HUDEP-2 (cell line): Measurements from ENCODE around the gene UTRN.
A peak's percentile ranks its signal among the peaks of the same experiment; 100 is the strongest.

Experiments used
- DNase-seq, 76 experiments: peaks; one replicate each; lab custom pipeline; 2025; ENCODE audit not compliant: unreplicated experiment in 76 of 76; lab: John Stamatoyannopoulos, UW

The UTRN gene

GRCh38 chr6:144284783-144285547 lies at the start of gene UTRN:
Gene UTRN, plus strand, starts transcription at chr6:144285335. Its CDS starts 6,494 bp downstream, at chr6:144291829.
- peak in 7 of 76 experiments; percentile 5 to 26 (median 15) for DNase-seq

- DNase-seq: no peak
These were observed 40.4 kb upstream of the UTRN start for GRCh38 chr6:144244688-144245087.

- DNase-seq: no peak
These were observed 38.1 kb upstream of the UTRN start for GRCh38 chr6:144246988-144247387.

GRCh38 chr6:144248003-144248402 lies 37.1 kb upstream of the UTRN start:
- DNase-seq: no peak

GRCh38 chr6:144248476-144249301 lies 36.4 kb upstream of the UTRN start:
- DNase-seq: no peak

- DNase-seq: no peak
These were observed 34.9 kb upstream of the UTRN start for GRCh38 chr6:144250276-144250675.

- no peak for DNase-seq
These were observed 32.9 kb upstream of the UTRN start for GRCh38 chr6:144252259-144252658.

- no peak for DNase-seq
These were observed 25.1 kb upstream of the UTRN start for GRCh38 chr6:144259986-144260385.

- no peak for DNase-seq
These were observed 22.4 kb upstream of the UTRN start for GRCh38 chr6:144262470-144263369.

- no peak for DNase-seq
These were observed 21.3 kb upstream of the UTRN start for GRCh38 chr6:144263786-144264185.

GRCh38 chr6:144264270-144265060 lies 20.7 kb upstream of the UTRN start:
- no peak for DNase-seq

GRCh38 chr6:144265061-144265357 lies 20.1 kb upstream of the UTRN start:
- no peak for DNase-seq

- DNase-seq: no peak
These were observed 19.7 kb upstream of the UTRN start for GRCh38 chr6:144265390-144265789.

GRCh38 chr6:144266091-144266649 lies 19.0 kb upstream of the UTRN start:
- DNase-seq: no peak

GRCh38 chr6:144268794-144269349 lies 16.3 kb upstream of the UTRN start:
- DNase-seq: no peak

GRCh38 chr6:144277174-144277573 lies 8.0 kb upstream of the UTRN start:
- DNase-seq: no peak

GRCh38 chr6:144277605-144278227 lies 7.4 kb upstream of the UTRN start:
- no peak for DNase-seq

GRCh38 chr6:144278659-144279314 lies 6.3 kb upstream of the UTRN start:
- DNase-seq: no peak
